H9 (cell line): ENCODE data around the gene IRX2. TPM values are rescaled to one million over a fixed set of nuclear protein-coding genes. Genes with fewer than 3 reads are reported as not detected.

ENCODE experiments used
- DNase-seq: peaks from one replicate; pipeline ENCODE4 v3.0.0-alpha.2; 2017
- H2AFZ ChIP-seq: one replicate; pipeline ENCODE4 v1.6.1; 2013; ENCODE audit warnings: mild to moderate bottlenecking, low read length, control low read depth, moderate library complexity
- H2AK5ac ChIP-seq: 2 replicates; pipeline ENCODE4 v1.6.1; 2013; ENCODE audit warnings: low read length, control low read depth, mixed read lengths; ENCODE audit not compliant: insufficient read length
- H2BK120ac ChIP-seq: one replicate; pipeline ENCODE4 v1.6.1; 2013; ENCODE audit warnings: low read depth, mild to moderate bottlenecking, low read length, control low read depth, inconsistent platforms; ENCODE audit not compliant: poor library complexity, severe bottlenecking
- H2BK12ac ChIP-seq: 2 replicates; pipeline ENCODE4 v1.6.1; 2013; ENCODE audit warnings: low read length, control low read depth, mixed read lengths, low read depth; ENCODE audit not compliant: insufficient read length
- H2BK15ac ChIP-seq: 2 replicates; pipeline ENCODE4 v1.6.1; 2013; ENCODE audit warnings: low read depth, low read length, control low read depth
- H2BK20ac ChIP-seq: one replicate; pipeline ENCODE4 v1.6.1; 2013; ENCODE audit warnings: low read depth, mild to moderate bottlenecking, low read length, control low read depth, inconsistent platforms; ENCODE audit not compliant: poor library complexity, severe bottlenecking
- H2BK5ac ChIP-seq: 2 replicates; pipeline ENCODE4 v1.6.1; 2013; ENCODE audit warnings: low read length, control low read depth, mixed read lengths; ENCODE audit not compliant: insufficient read length
- H3K14ac ChIP-seq: 2 replicates; pipeline ENCODE4 v1.6.1; 2013; ENCODE audit warnings: low read length, control low read depth; ENCODE audit not compliant: insufficient read depth
- H3K18ac ChIP-seq: 2 replicates; pipeline ENCODE4 v1.6.1; 2013; ENCODE audit warnings: low read depth, mild to moderate bottlenecking, mixed read lengths, low read length, control low read depth; ENCODE audit not compliant: insufficient read length
- H3K23ac ChIP-seq: 2 replicates; pipeline ENCODE4 v1.6.1; 2013; ENCODE audit warnings: low read length, control low read depth, mixed read lengths, low read depth; ENCODE audit not compliant: insufficient read length
- H3K23me2 ChIP-seq: 2 replicates; pipeline ENCODE4 v1.6.1; 2013; ENCODE audit warnings: low read depth, mild to moderate bottlenecking, mixed read lengths, low read length, control low read depth; ENCODE audit not compliant: insufficient read length, poor library complexity, severe bottlenecking
- H3K27ac ChIP-seq: 2 replicates; pipeline ENCODE4 v1.5.1; 2013; ENCODE audit warnings: low read length, control low read depth, mixed read lengths, low read depth; ENCODE audit not compliant: insufficient read length
- H3K27me3 ChIP-seq: 2 replicates; pipeline ENCODE4 v1.6.1; 2013; ENCODE audit warnings: low read length, control low read depth, inconsistent platforms; ENCODE audit not compliant: insufficient read depth
- H3K4ac ChIP-seq: 2 replicates; pipeline ENCODE4 v1.6.1; 2013; ENCODE audit warnings: low read depth, mild to moderate bottlenecking, control low read depth, inconsistent platforms, low read length, moderate library complexity
- H3K4me1 ChIP-seq: 2 replicates; pipeline ENCODE4 v1.6.1; 2013; ENCODE audit warnings: low read length, control low read depth, inconsistent platforms; ENCODE audit not compliant: insufficient read depth
- H3K4me2 ChIP-seq: 2 replicates; pipeline ENCODE4 v1.6.1; 2013; ENCODE audit warnings: low read length, control low read depth, mixed read lengths; ENCODE audit not compliant: insufficient read length, insufficient read depth
- H3K56ac ChIP-seq: 2 replicates; pipeline ENCODE4 v1.6.1; 2013; ENCODE audit warnings: low read depth, mild to moderate bottlenecking, mixed read lengths, low read length, control low read depth; ENCODE audit not compliant: insufficient read length
- H3K79me1 ChIP-seq: 2 replicates; pipeline ENCODE4 v1.6.1; 2013; ENCODE audit warnings: low read depth, mild to moderate bottlenecking, moderate library complexity, low read length, control low read depth, inconsistent platforms; ENCODE audit not compliant: insufficient read depth, poor library complexity, severe bottlenecking
- H3K79me2 ChIP-seq: 2 replicates; pipeline ENCODE4 v1.6.1; 2013; ENCODE audit warnings: low read length, control low read depth, inconsistent platforms; ENCODE audit not compliant: insufficient read depth
- H3K9ac ChIP-seq: 2 replicates; pipeline ENCODE4 v1.6.1; 2013; ENCODE audit warnings: low read length, control low read depth, mixed read lengths; ENCODE audit not compliant: insufficient read length; ENCODE audit errors: extremely low read depth
- H3K9me3 ChIP-seq: one replicate; pipeline ENCODE4 v1.6.1; 2013; ENCODE audit warnings: low read depth, low read length, inconsistent platforms; ENCODE audit not compliant: control insufficient read depth
- H3T11ph ChIP-seq: one replicate; pipeline ENCODE4 v1.6.1; 2013; ENCODE audit warnings: mild to moderate bottlenecking, low read length, control low read depth, inconsistent platforms
- H4K20me1 ChIP-seq: one replicate; pipeline ENCODE4 v1.6.1; 2013; ENCODE audit not compliant: control insufficient read depth, insufficient read length, insufficient read depth
- H4K5ac ChIP-seq: 2 replicates; pipeline ENCODE4 v1.6.1; 2013; ENCODE audit warnings: low read depth, mild to moderate bottlenecking, mixed read lengths, low read length, control low read depth; ENCODE audit not compliant: insufficient read length
- H4K8ac ChIP-seq: replicated peaks from 2 replicates; pipeline ENCODE4 v1.6.1; 2013; ENCODE audit warnings: low read length, control low read depth, mixed read lengths, low read depth; ENCODE audit not compliant: insufficient read length
- H4K91ac ChIP-seq: 2 replicates; pipeline ENCODE4 v1.6.1; 2013; ENCODE audit warnings: low read depth, mild to moderate bottlenecking, moderate library complexity, mixed read lengths, low read length, control low read depth; ENCODE audit not compliant: insufficient read length
- H3K27ac Mint-ChIP-seq, 3 experiments: 2 replicates in 2 of 3; 3 replicates in 1 of 3; pipeline ENCODE4 v1.8.0; 2020 to 2021; ENCODE audit warnings: mixed read lengths in 3 of 3, mild to moderate bottlenecking in 1 of 3, moderate library complexity in 1 of 3
- H3K27me3 Mint-ChIP-seq: 2 replicates; pipeline ENCODE4 v1.8.0; 2021; ENCODE audit warnings: low read depth, mild to moderate bottlenecking, moderate library complexity, mixed read lengths
- H3K36me3 Mint-ChIP-seq, 3 experiments: 2 replicates in 2 of 3; 3 replicates in 1 of 3; pipeline ENCODE4 v1.8.0; 2020 to 2021; ENCODE audit warnings: low read depth in 3 of 3, mixed read lengths in 3 of 3; ENCODE audit not compliant: insufficient read depth in 1 of 3
- H3K4me1 Mint-ChIP-seq, 2 experiments: 2 replicates each; pipeline ENCODE4 v1.8.0; 2020; ENCODE audit warnings: mixed read lengths in 2 of 2
- H3K4me3 Mint-ChIP-seq, 2 experiments: 2 replicates in 1 of 2; 3 replicates in 1 of 2; pipeline ENCODE4 v1.8.0; 2020 to 2021; ENCODE audit warnings: mild to moderate bottlenecking in 2 of 2, mixed read lengths in 2 of 2, moderate library complexity in 1 of 2
- H3K9me3 Mint-ChIP-seq, 2 experiments: 2 replicates in 1 of 2; 3 replicates in 1 of 2; pipeline ENCODE4 v1.8.0; 2020; ENCODE audit warnings: mild to moderate bottlenecking in 2 of 2, mixed read lengths in 2 of 2, moderate library complexity in 1 of 2
- CTCF ChIP-seq: fragments of 200-600 bp; sonication (generic); conservative IDR thresholded peaks from 3 replicates; pipeline ENCODE4 v1.8.0; 2021; ENCODE audit warnings: antibody characterized with exemption, mild to moderate bottlenecking
- WGBS: extraction: QIAGEN DNeasy Blood & Tissue Kit; methylation state at CpG from one replicate; pipeline ENCODE4 v1.1.7; 2013; ENCODE audit warnings: missing lambda C conversion rate, low lambda C conversion rate, mixed read lengths; ENCODE audit not compliant: insufficient read length; ENCODE audit errors: extremely low coverage; 5-methylcytosine and 5-hydroxymethylcytosine counted together
- total RNA-seq: library from RNA; stranded (reverse); gene quantifications from 2 replicates; pipeline ENCODE4 v1.2.1, GENCODE V29; 2021

Gene IRX2
- total RNA-seq, 1 experiment from 2014 or later: 91.6 TPM

GRCh38 chr5:2744485-2744884, 7.0 kb downstream of the IRX2 start:
- Histone ChIP-seq H3K27me3 (peaks cover 39% of the 10 kb centered on the region), H3K4ac (no peak overlapping the region), H2AK5ac (no peak overlapping the region), H3K79me2 (no peaks in the 10 kb centered on the region; the same call in 1 of the 2 replicates), H2BK120ac (no peak overlapping the region), H3T11ph (no peak overlapping the region), H2AFZ (no peak overlapping the region), H3K14ac (no peak overlapping the region), H3K27ac (no peak overlapping the region), H3K56ac (no peak overlapping the region), H3K23ac (no peak overlapping the region), H3K4me2 (no peak overlapping the region), H4K20me1 (no peaks in the 10 kb centered on the region), H4K5ac (no peak overlapping the region), H2BK5ac (no peak overlapping the region), H3K79me1 (no peaks in the 10 kb centered on the region), H4K91ac (no peak overlapping the region), H3K9me3 (no peaks in the 10 kb centered on the region), H2BK20ac (no peak overlapping the region), H3K23me2 (peaks cover 24% of the 10 kb centered on the region), H2BK15ac (no peak overlapping the region), H4K8ac (no peak overlapping the region), H2BK12ac (no peak overlapping the region), H3K9ac (no peak overlapping the region), H3K18ac (no peak overlapping the region), H3K4me1 (no peaks in the 10 kb centered on the region; the same call in 1 of the 2 replicates)
- no peak for TF ChIP-seq CTCF
- H3K9me3 Mint-ChIP-seq: peaks cover 3 to 4% of the 10 kb centered on the region in 2 experiments; a peak in 3 of 5 replicates
- no peak overlapping the region for H3K27ac Mint-ChIP-seq
- peaks cover 80% of the 10 kb centered on the region for H3K27me3 Mint-ChIP-seq
- no peak overlapping the region for H3K4me3 Mint-ChIP-seq
- no CpG with 5 or more reads among the region's 2 CpGs for WGBS
- DNase-seq: no peak
- H3K4me1 Mint-ChIP-seq: peaks cover 55 to 65% of the 10 kb centered on the region in 2 experiments
- H3K36me3 Mint-ChIP-seq: peaks cover 8 to 62% (median 57%) of the 10 kb centered on the region in 3 experiments
